PC-9 (cell line): ENCODE results near the gene HAUS6. TPM values are rescaled to one million over a fixed set of nuclear protein-coding genes. Genes with fewer than 3 reads are reported as not detected.

Experiments
- BruUV-seq: library from RNA; stranded (reverse); fragments of 400-500 nt; replicated peaks from 2 replicates; lab custom pipeline; 2021; lab: Mats Ljungman, UMichigan
- CTCF ChIA-PET: fragments of 300-600 bp; sonication (Branson Sonifier 250); formaldehyde crosslinking; loops from one replicate; lab custom pipeline; 2022; ENCODE audit warnings: antibody characterized with exemption; lab: Charles Lee
- POLR2A ChIA-PET: fragments of 300-600 bp; sonication (Branson Sonifier 250); formaldehyde crosslinking; loops from one replicate; lab custom pipeline; 2022; ENCODE audit warnings: antibody characterized with exemption; ENCODE audit not compliant: unreplicated experiment; lab: Charles Lee
- DNase-seq, 2 experiments: peaks; one replicate each; pipeline versions ENCODE4 v3.0.0 to v3.0.0-alpha.2; 2015 to 2022; ENCODE audit warnings: mixed read lengths in 1 of 2
- H2AFZ ChIP-seq: fragments of 200-600 bp; sonication (generic); 2 replicates; pipeline ENCODE4 v1.8.1; 2017; ENCODE audit warnings: antibody characterized with exemption
- H3F3A ChIP-seq: fragments of 200-600 bp; sonication (generic); 2 replicates; pipeline ENCODE4 v1.8.1; 2017; ENCODE audit warnings: antibody characterized with exemption, mild to moderate bottlenecking, low read depth; ENCODE audit not compliant: insufficient read depth
- H3K27ac ChIP-seq: fragments of 200-600 bp; sonication (generic); 2 replicates; pipeline ENCODE4 v1.6.1; 2016; ENCODE audit warnings: mixed run types
- H3K27me3 ChIP-seq: fragments of 200-600 bp; sonication (generic); 2 replicates; pipeline ENCODE4 v1.6.1; 2016; ENCODE audit warnings: low read depth, mixed run types; ENCODE audit not compliant: insufficient read depth
- H3K36me3 ChIP-seq: fragments of 200-600 bp; sonication (generic); 2 replicates; pipeline ENCODE4 v1.6.1; 2016; ENCODE audit warnings: low read depth, mixed run types
- H3K4me1 ChIP-seq: fragments of 200-600 bp; sonication (generic); replicated peaks from 2 replicates; pipeline ENCODE4 v1.6.1; 2016; ENCODE audit warnings: mixed run types; ENCODE audit not compliant: insufficient read depth
- H3K4me2 ChIP-seq: fragments of 200-600 bp; sonication (generic); 2 replicates; pipeline ENCODE4 v1.6.1; 2017; ENCODE audit warnings: mixed run types
- H3K4me3 ChIP-seq: fragments of 200-600 bp; sonication (generic); 2 replicates; pipeline ENCODE4 v1.6.1; 2016; ENCODE audit warnings: mixed run types
- H3K79me2 ChIP-seq: fragments of 200-600 bp; sonication (generic); 2 replicates; pipeline ENCODE4 v1.6.1; 2017; ENCODE audit warnings: low read depth, mixed run types
- H3K9me2 ChIP-seq: fragments of 200-600 bp; sonication (generic); 2 replicates; pipeline ENCODE4 v1.8.1; 2017; ENCODE audit warnings: mild to moderate bottlenecking; ENCODE audit not compliant: insufficient read depth
- H3K9me3 ChIP-seq: fragments of 200-600 bp; sonication (generic); 2 replicates; pipeline ENCODE4 v1.8.1; 2016; ENCODE audit warnings: low read depth; ENCODE audit not compliant: insufficient read depth
- H4K20me1 ChIP-seq: fragments of 200-600 bp; sonication (generic); 2 replicates; pipeline ENCODE4 v1.8.1; 2017; ENCODE audit not compliant: insufficient read depth
- CTCF ChIP-seq: fragments of 200-600 bp; sonication (generic); conservative IDR thresholded peaks from 2 replicates; pipeline ENCODE4 v1.6.1; 2017; ENCODE audit warnings: mixed run types, antibody characterized with exemption, mild to moderate bottlenecking, moderate library complexity
- EZH2 ChIP-seq: fragments of 200-600 bp; sonication (generic); IDR thresholded peaks from 2 replicates; pipeline ENCODE4 v1.8.0; 2017; ENCODE audit warnings: antibody characterized with exemption, low read depth
- intact Hi-C: fragments of 100-400 bp; cut with micrococcal nuclease; formaldehyde crosslinking; loops from one replicate; pipeline ENCODE4 v1.10.0; 2022; ENCODE audit not compliant: unreplicated experiment
- total RNA-seq: library from RNA; stranded (reverse); gene quantifications from 2 replicates; pipeline ENCODE4 v1.2.3, GENCODE V29; 2021

Gene HAUS6
- total RNA-seq, 1 experiment from 2014 or later, result 19.1 TPM

DNA sequence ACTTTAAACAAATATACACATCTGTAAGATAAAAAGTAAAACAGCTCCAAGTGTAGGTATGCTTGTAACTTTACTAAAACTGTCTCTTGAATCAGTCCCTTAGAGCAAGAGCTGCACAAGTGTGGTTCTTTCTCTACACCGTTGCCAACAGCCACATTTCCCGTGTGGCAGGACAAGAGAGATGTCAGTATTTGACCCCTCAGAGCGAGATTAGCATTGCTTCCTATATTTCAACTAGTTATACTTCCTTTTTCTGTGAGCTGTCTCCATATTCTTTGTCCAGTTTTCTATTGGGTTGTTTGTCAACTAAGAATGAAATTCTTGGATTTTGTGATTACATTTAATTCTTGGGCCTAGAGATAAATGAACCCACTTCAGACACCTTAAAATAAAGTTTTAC lies 16.5 kb upstream of the HAUS6 start:
- Histone ChIP-seq H3K4me1 (peaks cover 7% of the 10 kb centered on the region; the same call in 1 of the 2 replicates), H2AFZ (no peak overlapping the region), H3K4me2 (no peak overlapping the region), H3K9me2 (no peaks in the 10 kb centered on the region), H3K27ac (no peak overlapping the region), H3K4me3 (no peak overlapping the region), H3F3A (no peaks in the 10 kb centered on the region), H3K36me3 (no peaks in the 10 kb centered on the region), H3K27me3 (no peaks in the 10 kb centered on the region), H4K20me1 (no peaks in the 10 kb centered on the region), H3K9me3 (no peaks in the 10 kb centered on the region), H3K79me2 (no peaks in the 10 kb centered on the region)
- TF ChIP-seq CTCF, result no peak
- TF ChIP-seq EZH2, result no peak
- DNase-seq, result no peak
- POLR2A ChIA-PET, result interaction anchor here (0.6 kb wide), 1 partner anchor 68 kb away, joined by 7 read pairs; no protein-coding TSS in a partner anchor
- CTCF ChIA-PET, result no interaction called here
- intact Hi-C loops, result no loop called here
- no TSS peak for BruUV-seq

DNA sequence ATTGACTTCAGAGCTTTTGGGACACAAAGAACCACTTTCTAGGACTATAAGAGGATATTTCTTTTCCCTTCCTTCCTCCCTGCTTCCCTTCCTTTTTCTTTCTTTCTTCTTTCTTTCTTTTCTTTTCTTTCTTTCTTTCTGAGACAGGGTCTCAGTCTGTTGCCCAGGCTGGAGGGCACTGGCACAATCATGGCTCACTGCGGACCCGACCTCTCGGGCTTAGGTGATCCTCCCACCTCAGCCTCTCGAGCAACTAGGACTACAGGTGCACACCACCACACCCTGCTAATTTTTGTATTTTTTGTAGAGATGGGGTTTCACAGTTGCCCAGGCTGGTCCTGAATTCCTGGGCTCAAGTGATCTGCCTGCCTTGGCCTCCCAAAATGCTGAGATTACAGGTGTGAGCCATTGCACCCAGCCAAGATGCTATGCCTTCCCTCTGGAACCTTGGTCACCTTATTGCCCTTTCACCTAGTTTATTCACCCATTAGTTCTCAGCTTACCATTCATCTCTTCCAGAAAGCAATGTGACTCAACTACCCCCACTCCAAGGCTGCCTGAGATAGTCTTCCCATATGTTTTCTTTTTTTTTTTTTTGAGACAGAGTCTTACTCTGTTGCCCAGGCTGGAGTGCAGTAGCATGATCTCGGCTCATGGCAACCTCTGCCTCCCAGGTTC lies 14.5 kb upstream of the HAUS6 start:
- Histone ChIP-seq H3K4me2 (no peak overlapping the region), H3K36me3 (no peaks in the 10 kb centered on the region), H3K79me2 (no peaks in the 10 kb centered on the region), H4K20me1 (no peaks in the 10 kb centered on the region), H2AFZ (no peak overlapping the region), H3K27me3 (no peaks in the 10 kb centered on the region), H3K4me3 (no peak overlapping the region), H3F3A (no peaks in the 10 kb centered on the region), H3K9me3 (no peaks in the 10 kb centered on the region), H3K27ac (no peak overlapping the region), H3K4me1 (peaks cover 7% of the 10 kb centered on the region; the same call in 1 of the 2 replicates), H3K9me2 (no peaks in the 10 kb centered on the region)
- BruUV-seq, result no TSS peak
- POLR2A ChIA-PET, result interaction anchor here (0.7 kb wide), 1 partner anchor 675 kb away, joined by 3 read pairs; no protein-coding TSS in a partner anchor
- DNase-seq, result no peak
- no peak for TF ChIP-seq CTCF
- no peak for TF ChIP-seq EZH2
- intact Hi-C loops, result no loop called here
- CTCF ChIA-PET, result no interaction called here

DNA sequence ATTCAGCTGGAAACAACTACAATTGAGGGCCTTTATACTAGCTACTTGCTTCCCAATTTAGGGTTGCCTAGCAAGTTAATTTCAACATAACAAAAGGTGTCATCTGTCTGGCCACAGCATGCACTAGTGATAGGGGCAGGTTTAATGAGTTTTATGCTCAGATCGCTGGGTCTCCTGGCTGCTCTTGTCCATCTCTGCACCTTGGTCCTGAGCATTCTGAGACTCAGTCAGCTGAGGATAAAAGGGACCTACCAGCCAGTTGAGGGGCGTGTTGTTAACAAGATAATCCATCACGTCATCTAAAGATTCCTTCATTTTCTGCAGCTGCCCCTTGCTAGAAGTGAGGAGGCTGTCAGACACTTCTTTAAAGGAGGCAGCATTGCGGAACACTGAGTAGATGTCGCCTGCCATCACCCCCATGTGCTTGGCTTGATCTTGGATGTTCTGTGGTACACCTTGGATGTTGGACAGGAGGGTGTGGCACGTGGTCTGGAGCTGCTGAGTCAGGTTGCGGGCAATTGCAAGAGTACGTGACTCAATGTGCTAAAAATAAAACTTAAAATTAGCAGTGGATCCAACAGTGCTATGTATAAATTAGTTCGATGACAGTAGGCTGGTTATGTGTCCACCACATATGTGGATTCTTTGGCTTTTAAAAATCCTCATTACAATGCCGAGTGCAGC lies 13.5 kb upstream of the HAUS6 start:
- peaks cover 7% of the 10 kb centered on the region; the same call in 1 of the 2 replicates for H3K4me1 ChIP-seq
- no peak overlapping the region for H2AFZ ChIP-seq
- intact Hi-C loops, result no loop called here
- H3K27ac ChIP-seq, result no peak overlapping the region
- no peak for TF ChIP-seq EZH2
- TF ChIP-seq CTCF, result no peak
- no TSS peak for BruUV-seq
- no peaks in the 10 kb centered on the region for H4K20me1 ChIP-seq
- no peak overlapping the region for H3K4me3 ChIP-seq
- no peaks in the 10 kb centered on the region for H3K9me2 ChIP-seq
- H3K79me2 ChIP-seq, result no peaks in the 10 kb centered on the region
- DNase-seq, result no peak
- no peaks in the 10 kb centered on the region for H3K27me3 ChIP-seq
- POLR2A ChIA-PET, result no interaction called here
- H3K36me3 ChIP-seq, result no peaks in the 10 kb centered on the region
- no peaks in the 10 kb centered on the region for H3F3A ChIP-seq
- H3K9me3 ChIP-seq, result no peaks in the 10 kb centered on the region
- H3K4me2 ChIP-seq, result no peak overlapping the region
- CTCF ChIA-PET, result no interaction called here
